ENCODE data around the gene GNA12.
A peak's percentile ranks its signal among the peaks of the same experiment; 100 is the strongest.

GNA12 gene

GRCh38 chr7:2876031-2876731 is 32.1 kb upstream of the GNA12 start:
- TF ChIP-seq CTCF (IDR thresholded peaks at IDR 0.05; ENCODE audit: insufficient read depth, missing control alignments), result no peak
- DNase-seq (ENCODE audit: insufficient read length, low spot score) (no peak), FAIRE-seq (no peak)

DNA sequence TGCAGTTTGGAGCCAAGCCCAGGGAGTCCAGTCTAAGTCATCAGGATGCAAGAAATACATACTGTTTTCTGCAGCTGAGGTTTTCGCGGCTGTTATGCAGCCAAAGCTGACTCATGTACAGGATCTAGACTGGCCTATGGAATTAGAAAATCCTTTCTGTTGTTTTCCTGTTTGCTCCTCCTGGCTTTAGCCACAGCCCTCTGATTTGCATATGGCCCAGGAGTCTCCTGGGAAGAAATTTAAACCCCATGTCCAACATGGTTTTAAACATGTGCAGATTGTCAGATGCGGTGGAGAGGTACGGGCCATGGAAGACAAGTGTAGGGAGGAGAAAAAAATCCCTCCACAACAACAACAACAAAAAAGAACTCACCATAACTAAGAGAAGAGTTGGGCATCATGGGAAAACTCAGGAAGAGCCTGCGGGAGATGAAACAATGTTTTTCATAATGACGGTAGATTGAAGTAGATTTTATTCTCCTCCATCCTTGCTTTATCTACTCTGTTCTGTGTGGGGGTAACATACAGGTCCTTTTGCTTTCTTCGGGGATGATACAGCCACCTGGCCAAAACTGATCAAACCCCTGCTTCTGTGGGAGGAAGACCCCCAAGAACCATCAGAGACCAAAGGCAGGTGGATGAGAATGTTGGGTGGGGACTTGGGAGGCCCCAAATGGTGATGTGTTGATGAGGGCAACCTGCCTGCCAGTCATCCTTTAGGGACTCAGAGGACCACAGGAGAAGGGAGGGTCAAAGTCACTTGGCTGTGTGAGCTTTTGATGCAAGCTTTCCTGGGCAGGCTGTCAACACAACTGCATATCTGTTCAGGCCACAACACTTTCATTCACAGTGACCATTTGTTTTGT is 29.8 kb upstream of the GNA12 start:
- no peak for FAIRE-seq
- no peak for TF ChIP-seq CTCF (IDR thresholded peaks at IDR 0.05; ENCODE audit: insufficient read depth, missing control alignments)
- peak; percentile 6 for DNase-seq (ENCODE audit: insufficient read length, low spot score)

- no peak for FAIRE-seq
- no peak for TF ChIP-seq CTCF (IDR thresholded peaks at IDR 0.05; ENCODE audit: insufficient read depth, missing control alignments)
- peak; percentile 5 for DNase-seq (ENCODE audit: insufficient read length, low spot score)
These were observed 29.0 kb upstream of the GNA12 start for GRCh38 chr7:2873146-2873545.

DNA sequence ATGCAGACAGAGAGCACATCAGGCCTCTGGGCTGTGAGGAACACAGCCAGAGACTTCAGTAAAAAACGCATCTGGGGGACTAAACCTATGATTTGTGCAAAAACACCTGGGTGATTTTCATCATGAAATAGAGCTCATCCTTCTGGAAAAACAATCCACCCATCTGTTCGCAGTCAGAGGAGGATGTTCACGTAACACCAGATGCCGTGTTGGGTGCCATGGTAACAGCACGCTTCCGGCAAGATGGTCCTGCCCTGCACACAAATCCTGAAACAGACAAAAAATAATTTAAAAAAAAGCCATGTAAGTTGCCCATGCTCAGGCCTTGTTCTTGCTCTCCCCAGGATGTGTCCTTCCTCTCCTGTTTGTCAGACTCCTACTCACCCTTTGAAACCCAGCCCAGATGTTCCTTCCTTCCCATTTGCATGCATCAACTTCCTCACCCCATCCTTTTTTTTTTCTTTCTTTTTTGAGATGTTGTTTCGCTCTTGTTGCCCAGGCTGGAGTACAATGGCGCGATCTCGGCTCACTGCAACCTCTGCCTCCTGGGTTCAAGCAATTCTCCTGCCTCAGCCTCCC is 28.3 kb upstream of the GNA12 start:
- peak; percentile 10 for DNase-seq (ENCODE audit: insufficient read length, low spot score)
- no peak for FAIRE-seq
- TF ChIP-seq CTCF (IDR thresholded peaks at IDR 0.05; ENCODE audit: insufficient read depth, missing control alignments), result no peak

DNA sequence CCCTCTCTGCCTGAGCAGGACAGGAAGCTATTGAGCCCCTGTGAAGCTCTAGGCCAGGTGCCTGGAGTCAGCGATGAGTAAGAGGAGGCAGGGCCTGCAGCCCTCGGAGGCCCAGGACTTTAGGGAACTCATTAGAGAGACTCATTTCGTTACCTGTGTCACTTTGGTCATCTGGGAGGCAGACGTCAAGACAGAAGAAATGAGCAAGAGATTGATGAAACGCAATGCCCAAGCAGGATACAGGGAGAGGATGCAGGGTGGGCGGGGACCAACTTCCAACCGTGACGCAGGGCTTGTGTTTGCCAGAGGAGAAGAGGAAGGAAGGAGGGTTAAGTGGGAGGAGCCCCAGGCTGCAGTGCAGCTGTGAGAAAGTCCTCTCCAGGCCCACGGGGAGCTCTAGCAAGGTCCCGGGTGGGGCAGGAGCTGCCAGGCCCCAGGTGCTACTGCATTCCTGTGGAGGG is 26.4 kb upstream of the GNA12 start:
- FAIRE-seq, result no peak
- peak; percentile 15 for DNase-seq (ENCODE audit: insufficient read length, low spot score)
- TF ChIP-seq CTCF (IDR thresholded peaks at IDR 0.05; ENCODE audit: insufficient read depth, missing control alignments), result no peak

DNA sequence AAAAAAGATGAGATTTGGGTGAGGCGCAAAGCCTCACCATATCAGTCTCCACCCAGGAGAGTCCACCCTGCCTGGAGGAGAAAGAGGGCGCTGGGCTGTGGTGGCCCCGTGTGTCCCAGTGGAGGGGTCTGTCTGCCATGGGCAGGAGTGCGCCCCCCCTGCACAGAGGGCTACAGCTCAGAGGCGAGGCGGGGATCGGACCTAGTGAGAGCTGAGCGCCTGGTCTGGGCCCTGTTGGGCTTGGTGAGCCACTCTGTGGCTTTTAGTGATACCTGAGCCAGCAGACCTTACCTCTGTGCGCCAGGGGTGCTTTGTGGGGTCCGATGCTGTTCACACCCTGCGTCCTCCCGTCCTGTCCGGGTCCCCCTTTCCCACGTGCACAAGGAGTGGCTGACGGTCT is 25.9 kb upstream of the GNA12 start:
- FAIRE-seq, result no peak
- TF ChIP-seq CTCF (IDR thresholded peaks at IDR 0.05; ENCODE audit: insufficient read depth, missing control alignments), result no peak
- no peak for DNase-seq (ENCODE audit: insufficient read length, low spot score)

All from D721Med (cell line).